Ovary (tissue), 3 donors: ENCODE results near the gene VAV3.

Experiments used
- CTCF ChIP-seq, 3 donors: fragments of 450-650 bp in 2 of 3; fragments of 200-600 bp in 1 of 3; IDR thresholded peaks; one replicate each; pipeline versions ENCODE4 v1.5.1 to v1.8.0; 2016 to 2022; ENCODE audit warnings: antibody characterized with exemption in 3 of 3, mild to moderate bottlenecking in 1 of 3
- POLR2A ChIP-seq: fragments of 450-650 bp; IDR thresholded peaks from one replicate; pipeline ENCODE4 v1.6.1; 2017; ENCODE audit warnings: antibody characterized with exemption, mild to moderate bottlenecking, moderate library complexity
- donor health status: DM: no; HTN: no; CAD: no.

- TF ChIP-seq POLR2A (no peak), CTCF (IDR thresholded peaks at IDR 0.05) (no peak)
Measured at GRCh38 chr1:107820801-107821200, 144.2 kb downstream of the VAV3 start.
